GM19193 (cell line): ENCODE results near the gene HMMR.
A peak's percentile ranks its signal among the peaks of the same experiment; 100 is the strongest.

ENCODE experiments used
- POLR2A ChIP-seq: IDR thresholded peaks from 4 replicates; pipeline ENCODE4 v1.6.1; 2011; ENCODE audit not compliant: insufficient read depth, insufficient read length; ENCODE audit errors: extremely low read depth

HMMR gene

GRCh38 chr5:163460562-163461171 lies at the start of gene HMMR:
Gene HMMR (plus strand): TSS chr5:163460632. CDS start chr5:163460693, 61 bp downstream.
- TF ChIP-seq POLR2A, result peak; percentile 71

- TF ChIP-seq POLR2A, result no peak
Observed at GRCh38 chr5:163424836-163425235, 35.6 kb upstream of the HMMR start.

- no peak for TF ChIP-seq POLR2A
Observed at GRCh38 chr5:163432544-163432943, 27.9 kb upstream of the HMMR start.

- no peak for TF ChIP-seq POLR2A
Observed at GRCh38 chr5:163433271-163433670, 27.2 kb upstream of the HMMR start.

GRCh38 chr5:163434401-163434866 lies 26.0 kb upstream of the HMMR start:
- no peak for TF ChIP-seq POLR2A

- no peak for TF ChIP-seq POLR2A
Observed at GRCh38 chr5:163436515-163436914, 23.9 kb upstream of the HMMR start.

- peak; percentile 77 for TF ChIP-seq POLR2A
Observed at GRCh38 chr5:163437011-163437308, 23.5 kb upstream of the HMMR start.

GRCh38 chr5:163437309-163438182 lies 22.9 kb upstream of the HMMR start, which contains the start of gene CCNG1:
Gene CCNG1 (plus strand): TSS chr5:163437595. CDS start chr5:163439257, 1,662 bp downstream.
- peak; percentile 99 for TF ChIP-seq POLR2A

GRCh38 chr5:163439092-163439425 lies 21.4 kb upstream of the HMMR start:
- no peak for TF ChIP-seq POLR2A

GRCh38 chr5:163440954-163441353 lies 19.5 kb upstream of the HMMR start:
- no peak for TF ChIP-seq POLR2A

GRCh38 chr5:163444526-163444925 lies 15.9 kb upstream of the HMMR start:
- TF ChIP-seq POLR2A, result no peak

- TF ChIP-seq POLR2A, result no peak
Observed at GRCh38 chr5:163445345-163445744, 15.1 kb upstream of the HMMR start.

- no peak for TF ChIP-seq POLR2A
Observed at GRCh38 chr5:163447191-163447590, 13.2 kb upstream of the HMMR start.

- TF ChIP-seq POLR2A, result no peak
Observed at GRCh38 chr5:163447875-163448274, 12.6 kb upstream of the HMMR start.

GRCh38 chr5:163448491-163448890 lies 11.9 kb upstream of the HMMR start:
- no peak for TF ChIP-seq POLR2A

- no peak for TF ChIP-seq POLR2A
Observed at GRCh38 chr5:163451489-163451888, 8.9 kb upstream of the HMMR start.
